Vagina (tissue), 2 donors: ENCODE results near the gene MGAT3. TPM values are rescaled to one million over a fixed set of nuclear protein-coding genes. Genes with fewer than 3 reads are reported as not detected.

Source experiments
- DNase-seq, 2 donors: peaks; one replicate each; pipeline ENCODE4 v3.0.0-alpha.2; 2017; ENCODE audit errors: extremely low spot score in 2 of 2
- H3K27ac ChIP-seq: fragments of 200-600 bp; sonication (generic); one replicate; pipeline ENCODE4 v1.5.1; 2019
- H3K27me3 ChIP-seq: fragments of 200-600 bp; sonication (generic); one replicate; pipeline ENCODE4 v1.5.1; 2019
- H3K36me3 ChIP-seq, 2 donors: fragments of 200-600 bp; sonication (generic); one replicate each; pipeline ENCODE4 v1.5.1; 2017 to 2019
- H3K4me1 ChIP-seq: fragments of 200-600 bp; sonication (generic); one replicate; pipeline ENCODE4 v1.5.1; 2019
- H3K4me3 ChIP-seq, 2 donors: fragments of 200-600 bp; sonication (generic); 1 replicate in 1 of 2; 2 replicates in 1 of 2; pipeline ENCODE4 v1.5.1; 2016 to 2019
- H3K9me3 ChIP-seq: fragments of 200-600 bp; sonication (generic); one replicate; pipeline ENCODE4 v1.5.1; 2019
- POLR2A ChIP-seq, 2 donors: fragments of 450-650 bp; IDR thresholded peaks; one replicate each; pipeline ENCODE4 v1.6.1; 2017; ENCODE audit warnings: antibody characterized with exemption in 2 of 2, mild to moderate bottlenecking in 2 of 2, moderate library complexity in 2 of 2
- POLR2AphosphoS5 ChIP-seq, 2 donors: sonication (generic); formaldehyde crosslinking; IDR thresholded peaks; one replicate each; pipeline ENCODE4 v1.9.0; 2017; ENCODE audit warnings: antibody characterized with exemption in 2 of 2, mild to moderate bottlenecking in 2 of 2, low read depth in 1 of 2; ENCODE audit not compliant: insufficient read depth in 1 of 2
- intact Hi-C: fragments of 100-400 bp; cut with DNase I; formaldehyde crosslinking; loops from one replicate; pipeline ENCODE4 v1.15.1; 2023
- total RNA-seq: library from RNA; depleted of rRNA; stranded (reverse); fragments of >200 nt; gene quantifications from one replicate; pipeline ENCODE4 v1.2.3, GENCODE V29; 2016
- TF ChIP-seq, protein P1 (sequence below), 3 experiments: fragments of 450-650 bp in 2 of 3; fragments of 200-600 bp in 1 of 3; sonication (generic) in 1 of 3; IDR thresholded peaks; one replicate each; pipeline ENCODE4 v1.5.1; 2017 to 2019; ENCODE audit warnings: antibody characterized with exemption in 3 of 3, mild to moderate bottlenecking in 2 of 3, moderate library complexity in 2 of 3

MGAT3 gene
- total RNA-seq, 1 donor from 2014 or later = 0.98 TPM

DNA sequence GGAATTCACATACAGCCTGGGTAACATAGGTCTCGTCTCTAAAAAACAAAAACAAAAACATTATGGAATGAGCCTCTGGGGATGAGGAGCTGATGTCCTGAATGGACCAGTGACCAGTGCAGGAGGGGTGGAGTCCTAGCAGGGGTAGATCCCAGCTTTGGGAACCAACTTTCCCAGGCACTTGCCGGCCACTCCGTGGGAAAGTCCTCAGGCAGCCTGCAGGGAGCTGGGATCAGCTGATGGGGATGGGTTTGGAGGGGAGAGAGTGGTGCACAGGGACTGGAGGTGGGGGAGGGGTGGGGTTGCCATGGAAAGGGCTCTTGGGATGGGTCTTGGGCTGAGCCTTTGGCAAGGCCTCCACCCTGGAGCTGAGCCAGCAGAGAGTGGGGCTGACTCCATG is 19.1 kb downstream of the MGAT3 start:
- Histone ChIP-seq H3K4me3 (no peak overlapping the region), H3K36me3 (no peaks in the 10 kb centered on the region), H3K27ac (no peak overlapping the region), H3K4me1 (peaks cover 22% of the 10 kb centered on the region), H3K9me3 (no peaks in the 10 kb centered on the region), H3K27me3 (no peaks in the 10 kb centered on the region)
- intact Hi-C loops = no loop called here
- DNase-seq = no peak
- no peak for TF ChIP-seq POLR2AphosphoS5 (IDR thresholded peaks at IDR 0.05; ENCODE audit: insufficient read depth in 1 of 2, low read depth in 1 of 2)
- no peak for TF ChIP-seq POLR2A (IDR thresholded peaks at IDR 0.05)
- TF ChIP-seq, protein P1, sequence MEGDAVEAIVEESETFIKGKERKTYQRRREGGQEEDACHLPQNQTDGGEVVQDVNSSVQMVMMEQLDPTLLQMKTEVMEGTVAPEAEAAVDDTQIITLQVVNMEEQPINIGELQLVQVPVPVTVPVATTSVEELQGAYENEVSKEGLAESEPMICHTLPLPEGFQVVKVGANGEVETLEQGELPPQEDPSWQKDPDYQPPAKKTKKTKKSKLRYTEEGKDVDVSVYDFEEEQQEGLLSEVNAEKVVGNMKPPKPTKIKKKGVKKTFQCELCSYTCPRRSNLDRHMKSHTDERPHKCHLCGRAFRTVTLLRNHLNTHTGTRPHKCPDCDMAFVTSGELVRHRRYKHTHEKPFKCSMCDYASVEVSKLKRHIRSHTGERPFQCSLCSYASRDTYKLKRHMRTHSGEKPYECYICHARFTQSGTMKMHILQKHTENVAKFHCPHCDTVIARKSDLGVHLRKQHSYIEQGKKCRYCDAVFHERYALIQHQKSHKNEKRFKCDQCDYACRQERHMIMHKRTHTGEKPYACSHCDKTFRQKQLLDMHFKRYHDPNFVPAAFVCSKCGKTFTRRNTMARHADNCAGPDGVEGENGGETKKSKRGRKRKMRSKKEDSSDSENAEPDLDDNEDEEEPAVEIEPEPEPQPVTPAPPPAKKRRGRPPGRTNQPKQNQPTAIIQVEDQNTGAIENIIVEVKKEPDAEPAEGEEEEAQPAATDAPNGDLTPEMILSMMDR (IDR thresholded peaks at IDR 0.05) = no peak

DNA sequence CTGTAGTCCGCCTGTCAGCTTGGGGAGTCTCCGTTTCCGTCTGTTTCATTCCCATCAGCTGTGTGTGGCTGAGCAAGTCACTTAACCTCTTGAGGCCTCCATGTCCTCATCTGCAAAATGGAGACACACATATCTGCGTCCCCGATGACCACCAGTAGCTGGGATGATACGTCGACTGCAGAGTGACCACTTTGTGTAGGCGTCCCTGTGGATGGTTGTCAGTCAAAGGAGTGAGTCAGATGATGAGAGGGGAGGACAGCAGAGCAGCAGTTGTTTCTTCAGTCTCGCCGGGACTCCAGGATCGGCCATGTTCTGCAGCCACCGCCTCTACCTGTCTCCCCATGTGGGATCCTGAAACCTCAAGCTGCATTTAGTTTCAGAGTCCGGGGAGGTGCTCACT is 19.9 kb downstream of the MGAT3 start:
- TF ChIP-seq, protein P1 (IDR thresholded peaks at IDR 0.05) = no peak
- TF ChIP-seq POLR2A (IDR thresholded peaks at IDR 0.05) = no peak
- TF ChIP-seq POLR2AphosphoS5 (IDR thresholded peaks at IDR 0.05; ENCODE audit: insufficient read depth in 1 of 2, low read depth in 1 of 2) = no peak
- H3K36me3 ChIP-seq = no peaks in the 10 kb centered on the region
- H3K27me3 ChIP-seq = no peaks in the 10 kb centered on the region
- H3K9me3 ChIP-seq = no peaks in the 10 kb centered on the region
- no peak overlapping the region for H3K27ac ChIP-seq
- no peak overlapping the region for H3K4me3 ChIP-seq
- no peak for DNase-seq
- intact Hi-C loops = no loop called here
- peaks cover 14% of the 10 kb centered on the region for H3K4me1 ChIP-seq

DNA sequence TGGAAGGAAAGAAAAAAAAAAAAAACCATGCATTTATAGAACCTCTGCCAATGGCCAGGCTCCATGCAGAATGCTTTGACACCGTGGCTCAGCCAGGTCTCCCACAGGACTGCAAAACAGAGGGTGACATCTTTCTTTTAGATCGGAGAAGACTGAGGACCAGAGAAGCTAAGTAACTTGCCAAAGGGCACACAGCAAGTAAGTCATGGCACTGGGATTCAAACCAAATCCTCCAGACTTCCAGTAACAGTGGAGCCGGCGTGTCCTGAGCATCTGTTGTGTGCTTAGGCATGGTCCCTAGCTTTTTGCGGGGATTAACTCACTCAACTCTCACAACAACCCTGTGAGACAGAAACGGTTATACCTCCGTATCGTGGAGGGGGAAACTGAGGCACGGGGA is 20.7 kb downstream of the MGAT3 start:
- Histone ChIP-seq H3K27me3 (no peaks in the 10 kb centered on the region), H3K4me1 (peaks cover 6% of the 10 kb centered on the region), H3K4me3 (no peak overlapping the region), H3K9me3 (no peaks in the 10 kb centered on the region), H3K36me3 (no peaks in the 10 kb centered on the region), H3K27ac (no peak overlapping the region)
- DNase-seq = no peak
- intact Hi-C loops = no loop called here
- TF ChIP-seq POLR2AphosphoS5 (IDR thresholded peaks at IDR 0.05; ENCODE audit: insufficient read depth in 1 of 2, low read depth in 1 of 2) (no peak), POLR2A (IDR thresholded peaks at IDR 0.05) (no peak)

DNA sequence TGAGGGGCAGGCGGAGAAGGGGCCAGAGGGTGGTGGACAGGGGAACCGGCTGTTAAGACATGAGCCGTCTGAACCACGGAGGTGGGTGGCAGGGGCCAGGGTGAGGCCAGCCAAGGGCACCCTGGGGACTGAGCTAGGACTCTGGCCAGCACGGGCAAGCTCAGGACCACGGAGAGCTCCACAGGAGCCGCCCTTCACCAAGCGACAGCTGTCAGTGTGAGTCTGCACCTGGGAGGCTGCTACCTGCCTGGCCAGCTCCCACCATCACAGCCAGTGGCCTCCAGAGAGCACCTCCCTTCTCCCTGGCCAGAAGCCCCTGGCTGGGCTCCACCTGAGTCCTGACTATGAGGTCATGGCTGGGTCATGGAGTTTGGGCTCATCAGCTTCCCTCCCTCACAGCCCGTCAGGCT is 21.6 kb downstream of the MGAT3 start:
- Histone ChIP-seq H3K4me3 (no peak overlapping the region), H3K9me3 (no peaks in the 10 kb centered on the region), H3K27me3 (no peaks in the 10 kb centered on the region), H3K4me1 (no peaks in the 10 kb centered on the region), H3K36me3 (no peaks in the 10 kb centered on the region), H3K27ac (no peak overlapping the region)
- intact Hi-C loops = no loop called here
- no peak for DNase-seq
- no peak for TF ChIP-seq POLR2A (IDR thresholded peaks at IDR 0.05)
- no peak for TF ChIP-seq POLR2AphosphoS5 (IDR thresholded peaks at IDR 0.05; ENCODE audit: insufficient read depth in 1 of 2, low read depth in 1 of 2)
- TF ChIP-seq, protein P1 (IDR thresholded peaks at IDR 0.05) = no peak

DNA sequence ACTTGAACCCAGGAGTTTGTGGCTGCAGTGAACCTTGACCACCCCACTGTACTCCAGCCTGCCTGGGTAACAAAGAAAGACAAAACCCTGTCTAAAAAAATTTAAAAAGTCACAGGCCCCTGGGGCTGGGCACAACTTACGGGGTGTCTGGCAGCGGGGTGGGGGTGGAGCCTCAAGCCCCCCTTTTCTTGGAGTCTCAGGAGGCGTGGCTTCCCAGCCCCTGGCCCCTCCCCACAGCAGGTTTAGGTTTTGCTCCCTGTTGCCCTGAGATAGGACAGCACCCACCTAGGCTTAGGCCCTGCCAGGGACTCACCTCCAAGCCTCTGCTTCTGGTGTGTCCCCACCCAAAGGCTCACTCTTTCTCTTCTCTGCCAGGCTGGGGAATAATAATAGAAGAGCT is 22.4 kb downstream of the MGAT3 start:
- no peak for DNase-seq
- intact Hi-C loops = no loop called here
- H3K27ac ChIP-seq = no peak overlapping the region
- no peaks in the 10 kb centered on the region for H3K9me3 ChIP-seq
- no peaks in the 10 kb centered on the region for H3K36me3 ChIP-seq
- H3K4me3 ChIP-seq = no peak overlapping the region
- TF ChIP-seq, protein P1 (IDR thresholded peaks at IDR 0.05) = no peak
- no peak for TF ChIP-seq POLR2AphosphoS5 (IDR thresholded peaks at IDR 0.05; ENCODE audit: insufficient read depth in 1 of 2, low read depth in 1 of 2)
- TF ChIP-seq POLR2A (IDR thresholded peaks at IDR 0.05) = no peak
- H3K4me1 ChIP-seq = no peaks in the 10 kb centered on the region
- no peaks in the 10 kb centered on the region for H3K27me3 ChIP-seq
